Activated naive CD4-positive, alpha-beta T cell treated with anti-CD3 and anti-CD28 coated beads, Interleukin-2, amount 10 ng/mL, durations not matched to agents 5 hours and 36 hours (primary cell): ENCODE measurements around the gene HSFY1. TPM values are rescaled to one million over a fixed set of nuclear protein-coding genes. Genes with fewer than 3 reads are reported as not detected.

Source experiments
- total RNA-seq, 2 experiments: library from RNA; stranded (reverse); gene quantifications; one replicate each; pipeline ENCODE4 v1.2.3, GENCODE V29; 2021

The HSFY1 gene
- total RNA-seq, result not detected

DNA sequence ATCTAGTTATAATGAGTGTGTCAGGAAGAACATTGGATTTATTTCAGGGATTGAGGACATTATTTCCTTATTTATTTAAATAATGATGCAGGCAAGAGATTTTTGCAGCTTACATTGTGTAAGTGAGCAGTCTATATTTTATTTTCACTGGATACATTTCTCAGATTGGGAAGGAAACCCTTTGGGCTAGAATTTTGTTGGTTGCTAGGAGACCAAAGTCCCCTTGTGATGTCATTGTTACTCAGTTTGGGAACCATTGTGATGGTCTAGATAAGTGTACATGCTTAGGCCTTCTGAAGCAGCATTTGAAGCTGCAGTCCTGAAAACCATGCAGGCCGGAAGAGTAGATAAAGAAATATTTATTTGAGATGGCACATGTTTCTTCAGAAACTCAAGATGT is at the start of gene HSFY1:
Gene HSFY1 (plus strand): TSS at position 301 of the 400 bp plus-strand sequence. CDS start 68 bp downstream, at position 369.

Other genes starting within 250 kb of the HSFY1 start
- gene HSFY2, start 227.0 kb downstream of the HSFY1 start, total RNA-seq, result not detected